PC-9 (cell line): ENCODE measurements around the gene PGM2.

ENCODE experiments used
- EZH2 ChIP-seq: fragments of 200-600 bp; sonication (generic); IDR thresholded peaks from 2 replicates; pipeline ENCODE4 v1.8.0; 2017; ENCODE audit warnings: antibody characterized with exemption, low read depth
- TF ChIP-seq, protein P1 (sequence below): fragments of 200-600 bp; sonication (generic); conservative IDR thresholded peaks from 2 replicates; pipeline ENCODE4 v1.6.1; 2017; ENCODE audit warnings: mixed run types, antibody characterized with exemption, mild to moderate bottlenecking, moderate library complexity

DNA sequence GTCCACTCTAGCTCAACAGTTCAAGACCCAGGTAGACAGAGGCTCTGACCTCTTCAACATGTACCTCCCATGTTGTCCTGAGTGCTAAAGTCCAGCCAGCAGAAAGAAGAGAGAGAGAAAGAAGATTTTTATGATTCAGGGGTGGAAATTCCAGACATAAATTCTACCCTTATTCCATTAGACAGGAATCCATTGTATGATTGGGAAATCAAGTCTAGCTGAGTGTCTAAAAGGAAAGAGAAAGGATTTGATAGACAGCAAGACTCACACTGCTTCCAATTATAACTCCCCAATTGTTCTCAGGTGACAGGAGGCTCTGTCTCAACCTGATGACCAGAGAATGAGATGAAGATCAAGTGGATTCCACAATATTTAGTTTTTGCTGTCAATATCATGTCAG is 27.9 kb upstream of the PGM2 start:
- TF ChIP-seq, protein P1, sequence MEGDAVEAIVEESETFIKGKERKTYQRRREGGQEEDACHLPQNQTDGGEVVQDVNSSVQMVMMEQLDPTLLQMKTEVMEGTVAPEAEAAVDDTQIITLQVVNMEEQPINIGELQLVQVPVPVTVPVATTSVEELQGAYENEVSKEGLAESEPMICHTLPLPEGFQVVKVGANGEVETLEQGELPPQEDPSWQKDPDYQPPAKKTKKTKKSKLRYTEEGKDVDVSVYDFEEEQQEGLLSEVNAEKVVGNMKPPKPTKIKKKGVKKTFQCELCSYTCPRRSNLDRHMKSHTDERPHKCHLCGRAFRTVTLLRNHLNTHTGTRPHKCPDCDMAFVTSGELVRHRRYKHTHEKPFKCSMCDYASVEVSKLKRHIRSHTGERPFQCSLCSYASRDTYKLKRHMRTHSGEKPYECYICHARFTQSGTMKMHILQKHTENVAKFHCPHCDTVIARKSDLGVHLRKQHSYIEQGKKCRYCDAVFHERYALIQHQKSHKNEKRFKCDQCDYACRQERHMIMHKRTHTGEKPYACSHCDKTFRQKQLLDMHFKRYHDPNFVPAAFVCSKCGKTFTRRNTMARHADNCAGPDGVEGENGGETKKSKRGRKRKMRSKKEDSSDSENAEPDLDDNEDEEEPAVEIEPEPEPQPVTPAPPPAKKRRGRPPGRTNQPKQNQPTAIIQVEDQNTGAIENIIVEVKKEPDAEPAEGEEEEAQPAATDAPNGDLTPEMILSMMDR = no peak
- TF ChIP-seq EZH2 = no peak
